Limb (tissue), 2 donors: ENCODE results near the gene IGFLR1.

ENCODE experiments used
- DNase-seq, 2 donors: peaks; one replicate each; pipeline ENCODE4 v3.0.0-alpha.2; 2016; ENCODE audit errors: extremely low spot score in 2 of 2

Gene IGFLR1

GRCh38 chr19:35740423-35741202 lies 1.6 kb downstream of the IGFLR1 start:
- peak; percentile 97 to 98 for DNase-seq

- DNase-seq = no peak
Measured at GRCh38 chr19:35740108-35740422, 2.2 kb downstream of the IGFLR1 start.

- no peak for DNase-seq
Measured at GRCh38 chr19:35739275-35740107, 2.8 kb downstream of the IGFLR1 start.

- DNase-seq = no peak
Measured at GRCh38 chr19:35738887-35739229, 3.4 kb downstream of the IGFLR1 start.

GRCh38 chr19:35738021-35738886 lies 4.0 kb downstream of the IGFLR1 start:
- no peak for DNase-seq

- DNase-seq = no peak
Measured at GRCh38 chr19:35736913-35737886, 5.1 kb downstream of the IGFLR1 start.

- no peak for DNase-seq
Measured at GRCh38 chr19:35734889-35735288, 7.4 kb downstream of the IGFLR1 start.

GRCh38 chr19:35734273-35734672 lies 8.0 kb downstream of the IGFLR1 start:
- DNase-seq = no peak

GRCh38 chr19:35733180-35734125 lies 8.8 kb downstream of the IGFLR1 start:
- no peak for DNase-seq

- no peak for DNase-seq
Measured at GRCh38 chr19:35732540-35733179, 9.6 kb downstream of the IGFLR1 start.

- no peak for DNase-seq
Measured at GRCh38 chr19:35731779-35732405, 10.4 kb downstream of the IGFLR1 start.

- no peak for DNase-seq
Measured at GRCh38 chr19:35731353-35731752, 10.9 kb downstream of the IGFLR1 start.

- DNase-seq = no peak
Measured at GRCh38 chr19:35730326-35730725, 11.9 kb downstream of the IGFLR1 start.

GRCh38 chr19:35729763-35730162 lies 12.5 kb downstream of the IGFLR1 start:
- DNase-seq = no peak

GRCh38 chr19:35729021-35729420 lies 13.2 kb downstream of the IGFLR1 start:
- no peak for DNase-seq

GRCh38 chr19:35727956-35728706 lies 14.1 kb downstream of the IGFLR1 start:
- no peak for DNase-seq

GRCh38 chr19:35727053-35727955 lies 14.9 kb downstream of the IGFLR1 start:
- DNase-seq = no peak
